ENCODE results near the gene SYNGAP1. TPM values are rescaled to one million over a fixed set of nuclear protein-coding genes. Genes with fewer than 3 reads are reported as not detected.

The SYNGAP1 gene
- total RNA-seq, 2 experiments from 2014 or later, result 43.6 to 45.6 TPM

- ATAC-seq (no peak), DNase-seq (peak; percentile 52)
- Mint-ChIP-seq H3K4me3 (no peak overlapping the region), H3K9me3 (ENCODE audit: low read depth) (no peaks in the 10 kb centered on the region), H3K27me3 (no peaks in the 10 kb centered on the region), H3K27ac (peak overlapping the region; percentile 66), H3K4me1 (peaks cover 57% of the 10 kb centered on the region), H3K36me3 (ENCODE audit: low read depth) (peaks cover 39% of the 10 kb centered on the region)
- ChIA-PET CTCF (interaction anchor here (0.7 to 1.7 kb wide), 3 partner anchors 12 to 125 kb away, joined by 4 to 6 read pairs (median 5); no protein-coding TSS in a partner anchor), POLR2A (no interaction called here)
- intact Hi-C loops (cut with DNase I, micrococcal nuclease), result loop anchor here (5.0 to 10.0 kb wide), 5 partner anchors 210 to 1220 kb away; partner anchors contain the start of genes PSMB9 (in 2 of the 2), TAP1 (in 2 of the 2), GPSM3 (in 1 of the 2) and HMGA1 (in 1 of the 2)
Measured at GRCh38 chr6:33414592-33415271, 5.1 kb upstream of the SYNGAP1 start.

- peak overlapping the region; percentile 96 for H3K4me3 Mint-ChIP-seq
- intact Hi-C loops (cut with DNase I, micrococcal nuclease), result loop anchor here (5.0 to 10.0 kb wide), 4 partner anchors 211 to 1221 kb away; partner anchors contain the start of genes GPSM3 (in 1 of the 2), HMGA1 (in 1 of the 2), HSD17B8 (in 1 of the 2) and PBX2 (in 1 of the 2)
- H3K27ac Mint-ChIP-seq, result peak overlapping the region; percentile 96
- CTCF ChIA-PET, result interaction anchor here (1.0 to 1.6 kb wide), 3 partner anchors 14 to 124 kb away, joined by 3 to 6 read pairs (median 4); partner anchors contain the start of gene ZBTB9
- ATAC-seq, result no peak
- H3K4me1 Mint-ChIP-seq, result peaks cover 57% of the 10 kb centered on the region
- DNase-seq, result no peak
- peaks cover 39% of the 10 kb centered on the region for H3K36me3 Mint-ChIP-seq (ENCODE audit: low read depth)
- H3K9me3 Mint-ChIP-seq (ENCODE audit: low read depth), result no peaks in the 10 kb centered on the region
- no peaks in the 10 kb centered on the region for H3K27me3 Mint-ChIP-seq
- POLR2A ChIA-PET, result interaction anchor here (0.6 kb wide), 1 partner anchor 81 kb away, joined by 3 read pairs; no protein-coding TSS in a partner anchor
Measured at GRCh38 chr6:33415831-33416230, 4.0 kb upstream of the SYNGAP1 start.

GRCh38 chr6:33416386-33417127 is 3.3 kb upstream of the SYNGAP1 start:
- Mint-ChIP-seq H3K9me3 (ENCODE audit: low read depth) (no peaks in the 10 kb centered on the region), H3K27ac (peak overlapping the region; percentile 96), H3K36me3 (ENCODE audit: low read depth) (peaks cover 39% of the 10 kb centered on the region), H3K4me3 (peak overlapping the region; percentile 96), H3K27me3 (no peaks in the 10 kb centered on the region), H3K4me1 (peaks cover 60% of the 10 kb centered on the region)
- ATAC-seq (peak; percentile 8), DNase-seq (peak; percentile 73)
- ChIA-PET POLR2A (interaction anchor here (0.6 to 1.0 kb wide), 2 partner anchors 14 to 82 kb away, joined by 3 read pairs; no protein-coding TSS in a partner anchor), CTCF (interaction anchor here (0.7 to 1.6 kb wide), 3 partner anchors 9 to 38 kb away, joined by 3 to 4 read pairs (median 3); partner anchors contain the start of gene ZBTB9)
- intact Hi-C loops (cut with DNase I, micrococcal nuclease), result loop anchor here (5.0 to 10.0 kb wide), 4 partner anchors 212 to 1222 kb away; partner anchors contain the start of genes GPSM3 (in 1 of the 2), HMGA1 (in 1 of the 2), HSD17B8 (in 1 of the 2) and PBX2 (in 1 of the 2)

- Mint-ChIP-seq H3K27ac (peak overlapping the region; percentile 96), H3K27me3 (no peaks in the 10 kb centered on the region), H3K36me3 (ENCODE audit: low read depth) (peaks cover 38% of the 10 kb centered on the region), H3K4me1 (peaks cover 60% of the 10 kb centered on the region), H3K4me3 (peak overlapping the region; percentile 96), H3K9me3 (ENCODE audit: low read depth) (no peaks in the 10 kb centered on the region)
- intact Hi-C loops (cut with DNase I, micrococcal nuclease), result loop anchor here (5.0 to 10.0 kb wide), 4 partner anchors 213 to 1223 kb away; partner anchors contain the start of genes GPSM3 (in 1 of the 2), HMGA1 (in 1 of the 2), HSD17B8 (in 1 of the 2) and PBX2 (in 1 of the 2)
- DNase-seq (peak; percentile 54), ATAC-seq (no peak)
- POLR2A ChIA-PET, result interaction anchor here (0.7 to 1.3 kb wide), 3 partner anchors 12 to 158 kb away, joined by 3 to 5 read pairs (median 3); no protein-coding TSS in a partner anchor
- CTCF ChIA-PET, result interaction anchor here (0.8 to 1.6 kb wide), 3 partner anchors 13 to 100 kb away, joined by 3 to 4 read pairs (median 3); partner anchors contain the start of genes ZBTB22 and ZBTB9
Measured at GRCh38 chr6:33417128-33417902, 2.5 kb upstream of the SYNGAP1 start.

- ChIA-PET POLR2A (interaction anchor here (0.7 to 1.6 kb wide), 6 partner anchors 11 to 299 kb away, joined by 3 to 7 read pairs (median 4); partner anchors contain the start of genes B3GALT4, PFDN6 and WDR46), CTCF (interaction anchor here (0.6 to 2.0 kb wide), 7 partner anchors 11 to 144 kb away, joined by 3 to 8 read pairs (median 3); partner anchors contain the start of genes ZBTB22 and ZBTB9)
- ATAC-seq (peak; percentile 87), DNase-seq (peak; percentile 100)
- peaks cover 33% of the 10 kb centered on the region for H3K36me3 Mint-ChIP-seq (ENCODE audit: low read depth)
- intact Hi-C loops (cut with DNase I, micrococcal nuclease), result loop anchor here (1.0 to 10.0 kb wide), 19 partner anchors 8 to 1223 kb away; partner anchors contain the start of genes KIFC1 (in 2 of the 2), RXRB (in 2 of the 2), SLC39A7 (in 2 of the 2) and B3GALT4 (in 1 of the 2)
- no peaks in the 10 kb centered on the region for H3K9me3 Mint-ChIP-seq (ENCODE audit: low read depth)
- H3K4me1 Mint-ChIP-seq, result peaks cover 54% of the 10 kb centered on the region
- peak within 1 kb of the TSS; percentile 96 for H3K4me3 Mint-ChIP-seq
- H3K27ac Mint-ChIP-seq, result peak within 1 kb of the TSS; percentile 98
- no peaks in the 10 kb centered on the region for H3K27me3 Mint-ChIP-seq
Measured at GRCh38 chr6:33417903-33418689, 1.8 kb upstream of the SYNGAP1 start, which contains the start of gene CUTA. Gene CUTA (minus strand): TSS chr6:33418107. CDS start chr6:33418000, 107 bp downstream.

GRCh38 chr6:33418690-33419291 is 1.1 kb upstream of the SYNGAP1 start:
- Mint-ChIP-seq H3K9me3 (ENCODE audit: low read depth) (no peaks in the 10 kb centered on the region), H3K4me1 (peaks cover 57% of the 10 kb centered on the region), H3K27me3 (no peaks in the 10 kb centered on the region), H3K36me3 (ENCODE audit: low read depth) (peaks cover 30% of the 10 kb centered on the region), H3K27ac (peak overlapping the region; percentile 98), H3K4me3 (peak overlapping the region; percentile 96)
- CTCF ChIA-PET, result interaction anchor here (0.5 to 2.0 kb wide), 6 partner anchors 10 to 144 kb away, joined by 3 to 8 read pairs (median 3); no protein-coding TSS in a partner anchor
- intact Hi-C loops (cut with DNase I, micrococcal nuclease), result loop anchor here (1.0 to 10.0 kb wide), 19 partner anchors 8 to 1224 kb away; partner anchors contain the start of genes KIFC1 (in 2 of the 2), RXRB (in 2 of the 2), SLC39A7 (in 2 of the 2) and B3GALT4 (in 1 of the 2)
- DNase-seq (peak; percentile 81), ATAC-seq (peak; percentile 9)
- POLR2A ChIA-PET, result interaction anchor here (0.7 to 1.6 kb wide), 6 partner anchors 10 to 300 kb away, joined by 3 to 7 read pairs (median 5); partner anchors contain the start of genes B3GALT4, KIFC1, PFDN6 and WDR46

GRCh38 chr6:33420491-33421343 is 852 bp downstream of the SYNGAP1 start:
- DNase-seq, result no peak
- peak overlapping the region; percentile 47 for H3K4me3 Mint-ChIP-seq
- peaks cover 60% of the 10 kb centered on the region for H3K4me1 Mint-ChIP-seq
- peaks cover 31% of the 10 kb centered on the region for H3K36me3 Mint-ChIP-seq (ENCODE audit: low read depth)
- ChIA-PET POLR2A (no interaction called here), CTCF (no interaction called here)
- peak overlapping the region; percentile 28 for H3K27ac Mint-ChIP-seq
- no peak for ATAC-seq
- no peaks in the 10 kb centered on the region for H3K9me3 Mint-ChIP-seq (ENCODE audit: low read depth)
- intact Hi-C loops (cut with DNase I, micrococcal nuclease), result no loop called here
- no peaks in the 10 kb centered on the region for H3K27me3 Mint-ChIP-seq

- ChIA-PET POLR2A (no interaction called here), CTCF (no interaction called here)
- no peaks in the 10 kb centered on the region for H3K27me3 Mint-ChIP-seq
- no peaks in the 10 kb centered on the region for H3K9me3 Mint-ChIP-seq (ENCODE audit: low read depth)
- peak overlapping the region; percentile 14 for H3K27ac Mint-ChIP-seq
- DNase-seq (no peak), ATAC-seq (no peak)
- intact Hi-C loops (cut with DNase I, micrococcal nuclease), result no loop called here
- peak overlapping the region; percentile 22 for H3K4me3 Mint-ChIP-seq
- peaks cover 54% of the 10 kb centered on the region for H3K4me1 Mint-ChIP-seq
- H3K36me3 Mint-ChIP-seq (ENCODE audit: low read depth), result peaks cover 25% of the 10 kb centered on the region
Measured at GRCh38 chr6:33421344-33421643, 1.4 kb downstream of the SYNGAP1 start.

GRCh38 chr6:33423777-33424176 is 3.9 kb downstream of the SYNGAP1 start:
- ATAC-seq (no peak), DNase-seq (no peak)
- no peaks in the 10 kb centered on the region for H3K27me3 Mint-ChIP-seq
- POLR2A ChIA-PET, result no interaction called here
- H3K4me3 Mint-ChIP-seq, result peak overlapping the region; percentile 88
- H3K9me3 Mint-ChIP-seq (ENCODE audit: low read depth), result no peaks in the 10 kb centered on the region
- H3K36me3 Mint-ChIP-seq (ENCODE audit: low read depth), result peaks cover 14% of the 10 kb centered on the region
- intact Hi-C loops (cut with DNase I, micrococcal nuclease), result no loop called here
- CTCF ChIA-PET, result interaction anchor here (0.8 kb wide), 1 partner anchor 132 kb away, joined by 4 read pairs; no protein-coding TSS in a partner anchor
- H3K27ac Mint-ChIP-seq, result no peak overlapping the region
- H3K4me1 Mint-ChIP-seq, result peaks cover 57% of the 10 kb centered on the region

All from activated CD4-positive, alpha-beta T cell treated with anti-CD3 and anti-CD28 coated beads for 36 hours (primary cell).